GM10847 (cell line): ENCODE data around the gene SIGMAR1.

ENCODE experiments used
- POLR2A ChIP-seq: IDR thresholded peaks from 2 replicates; pipeline ENCODE4 v1.6.1; 2011; ENCODE audit not compliant: insufficient read length; ENCODE audit errors: extremely low read depth

Gene SIGMAR1

GRCh38 chr9:34637356-34638137, at the start of gene SIGMAR1:
TSS of gene SIGMAR1 (minus strand) at chr9:34637787. CDS start at chr9:34637697, 90 bp downstream.
- TF ChIP-seq POLR2A, result peak; percentile 68

GRCh38 chr9:34686732-34687131, 49.1 kb upstream of the SIGMAR1 start:
- no peak for TF ChIP-seq POLR2A

- no peak for TF ChIP-seq POLR2A
Observed at GRCh38 chr9:34686231-34686630, 48.6 kb upstream of the SIGMAR1 start.

- no peak for TF ChIP-seq POLR2A
Observed at GRCh38 chr9:34685591-34685990, 48.0 kb upstream of the SIGMAR1 start.

- no peak for TF ChIP-seq POLR2A
Observed at GRCh38 chr9:34684816-34685215, 47.2 kb upstream of the SIGMAR1 start.

GRCh38 chr9:34684145-34684544, 46.6 kb upstream of the SIGMAR1 start:
- no peak for TF ChIP-seq POLR2A

GRCh38 chr9:34675869-34676268, 38.3 kb upstream of the SIGMAR1 start:
- no peak for TF ChIP-seq POLR2A

- no peak for TF ChIP-seq POLR2A
Observed at GRCh38 chr9:34675048-34675714, 37.6 kb upstream of the SIGMAR1 start.

- TF ChIP-seq POLR2A, result no peak
Observed at GRCh38 chr9:34674440-34674839, 36.9 kb upstream of the SIGMAR1 start.

- no peak for TF ChIP-seq POLR2A
Observed at GRCh38 chr9:34671307-34671706, 33.7 kb upstream of the SIGMAR1 start.

- TF ChIP-seq POLR2A, result no peak
Observed at GRCh38 chr9:34669809-34670562, 32.4 kb upstream of the SIGMAR1 start.

GRCh38 chr9:34665381-34666250, 28.0 kb upstream of the SIGMAR1 start:
- no peak for TF ChIP-seq POLR2A

GRCh38 chr9:34665067-34665380, 27.4 kb upstream of the SIGMAR1 start:
- TF ChIP-seq POLR2A, result no peak

- TF ChIP-seq POLR2A, result no peak
Observed at GRCh38 chr9:34664281-34665066, 26.9 kb upstream of the SIGMAR1 start.
